Neutrophil (primary cell): ENCODE data around the gene PCDHGA1.
"Not testable (repeated sequence)": the region's sequence is repeated elsewhere in the genome, so short reads cannot be mapped to it uniquely, and the experiment has no call there.

ENCODE experiments used
- H3K27ac ChIP-seq: fragments of 200-600 bp; sonication (generic); 2 replicates; pipeline ENCODE4 v1.5.1; 2016; ENCODE audit warnings: mild to moderate bottlenecking, moderate library complexity
- H3K27me3 ChIP-seq: fragments of 200-600 bp; sonication (generic); 2 replicates; pipeline ENCODE4 v1.6.0; 2016; ENCODE audit warnings: mild to moderate bottlenecking
- H3K36me3 ChIP-seq: fragments of 200-600 bp; sonication (generic); 2 replicates; pipeline ENCODE4 v1.5.1; 2017
- H3K4me1 ChIP-seq, 2 experiments: fragments of 200-600 bp in 1 of 2; sonication (generic) in 1 of 2; 1 replicate in 1 of 2; 2 replicates in 1 of 2; pipeline versions ENCODE4 v1.5.1 to v1.6.1; 2013 to 2016; ENCODE audit warnings: low read depth in 1 of 2, low read length in 1 of 2, mild to moderate bottlenecking in 1 of 2, moderate library complexity in 1 of 2; ENCODE audit not compliant: control insufficient read depth in 1 of 2, insufficient read depth in 1 of 2
- H3K4me3 ChIP-seq, 2 experiments: fragments of 200-600 bp in 1 of 2; sonication (generic) in 1 of 2; 1 replicate in 1 of 2; 2 replicates in 1 of 2; pipeline ENCODE4 v1.5.1; 2013 to 2016; ENCODE audit warnings: low read depth in 1 of 2, low read length in 1 of 2, mild to moderate bottlenecking in 1 of 2, moderate library complexity in 1 of 2
- H3K9me3 ChIP-seq: fragments of 200-600 bp; sonication (generic); 2 replicates; pipeline ENCODE4 v1.5.1; 2016
- CTCF ChIP-seq: fragments of 200-600 bp; sonication (generic); IDR thresholded peaks from 2 replicates; pipeline ENCODE4 v1.5.1; 2016; ENCODE audit warnings: antibody characterized with exemption

PCDHGA1 gene

GRCh38 chr5:141383345-141383744, 53.0 kb downstream of the PCDHGA1 start:
- Histone ChIP-seq H3K9me3 (peaks cover 9% of the 10 kb centered on the region), H3K27me3 (peaks cover 96% of the 10 kb centered on the region), H3K4me3 (no peak overlapping the region), H3K27ac (no peak overlapping the region), H3K36me3 (no peaks in the 10 kb centered on the region), H3K4me1 (no peaks in the 10 kb centered on the region)
- TF ChIP-seq CTCF: no peak

- Histone ChIP-seq H3K27me3 (peaks cover 96% of the 10 kb centered on the region), H3K27ac (no peak overlapping the region), H3K4me1 (no peaks in the 10 kb centered on the region), H3K4me3 (no peak overlapping the region), H3K9me3 (peaks cover 18% of the 10 kb centered on the region), H3K36me3 (no peaks in the 10 kb centered on the region)
- TF ChIP-seq CTCF: no peak
Measured at GRCh38 chr5:141384471-141385267, 54.4 kb downstream of the PCDHGA1 start.

GRCh38 chr5:141387557-141388311, 57.4 kb downstream of the PCDHGA1 start, which contains the start of gene PCDHGB4:
Gene PCDHGB4 (plus strand): TSS chr5:141387698. CDS start chr5:141387885, 187 bp downstream.
- peaks cover 98% of the 10 kb centered on the region for H3K27me3 ChIP-seq
- not testable (repeated sequence) for H3K4me3 ChIP-seq, H3K27ac ChIP-seq, H3K4me1 ChIP-seq, H3K36me3 ChIP-seq
- peaks cover 20% of the 10 kb centered on the region for H3K9me3 ChIP-seq

- Histone ChIP-seq H3K9me3 (peaks cover 21% of the 10 kb centered on the region), H3K4me3 (no peak overlapping the region), H3K27ac (no peak overlapping the region), H3K36me3 (no peaks in the 10 kb centered on the region), H3K4me1 (no peaks in the 10 kb centered on the region), H3K27me3 (peaks cover 98% of the 10 kb centered on the region)
- no peak for TF ChIP-seq CTCF
Measured at GRCh38 chr5:141388661-141389060, 58.3 kb downstream of the PCDHGA1 start.

GRCh38 chr5:141389153-141390042, 59.1 kb downstream of the PCDHGA1 start:
- peaks cover 98% of the 10 kb centered on the region for H3K27me3 ChIP-seq
- H3K27ac ChIP-seq: no peak overlapping the region

More at GRCh38 chr5:141389153-141390042, 59.1 kb downstream of the PCDHGA1 start:
- Histone ChIP-seq H3K4me3 (no peak overlapping the region), H3K4me1 (no peaks in the 10 kb centered on the region), H3K36me3 (no peaks in the 10 kb centered on the region), H3K9me3 (peaks cover 26% of the 10 kb centered on the region)
- no peak for TF ChIP-seq CTCF
